Stimulated activated CD8-positive, alpha-beta memory T cell treated with anti-CD3 and anti-CD28 coated beads, Interleukin-7, amount 100 ng/mL, for 4 hours (primary cell): ENCODE data around the gene OR13J1.
"Not testable (repeated sequence)": the region's sequence is repeated elsewhere in the genome, so short reads cannot be mapped to it uniquely, and the experiment has no call there.

Experiments used
- DNase-seq, 2 donors: peaks; one replicate each; pipeline ENCODE4 v3.0.0-alpha.2; 2020; ENCODE audit warnings: low read depth in 2 of 2

The OR13J1 gene

DNA sequence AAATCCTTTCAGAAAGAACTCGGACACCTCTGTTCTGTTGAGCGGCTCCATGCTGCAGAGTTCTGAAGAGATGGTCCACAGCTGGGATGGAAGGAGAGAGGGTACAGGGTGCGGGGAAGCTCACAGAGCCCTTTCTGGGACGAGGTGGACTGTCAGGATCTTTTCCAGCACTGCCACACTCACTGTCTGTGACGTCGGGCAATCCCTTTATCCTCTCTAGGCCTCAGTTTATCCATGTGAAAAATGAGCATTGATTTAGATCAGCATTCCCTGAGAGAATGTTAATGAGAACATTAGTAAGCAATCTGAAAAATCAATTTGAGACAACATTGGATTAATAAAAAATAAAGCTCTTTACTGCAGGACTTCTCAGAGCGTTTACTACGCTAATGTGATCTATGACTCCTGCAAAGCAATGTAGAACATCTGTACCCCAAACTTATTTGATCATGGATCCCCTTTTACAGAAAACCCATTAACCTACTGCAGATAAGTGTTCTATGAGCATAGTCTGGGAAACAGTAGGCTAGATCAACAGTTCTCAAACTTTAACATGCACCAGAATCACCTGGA lies at the start of gene OR13J1:
OR13J1 (minus strand) TSS at position 51 of the 573 bp plus-strand sequence; CDS start at position 51, 0 bp downstream.
- no peak for DNase-seq

DNA sequence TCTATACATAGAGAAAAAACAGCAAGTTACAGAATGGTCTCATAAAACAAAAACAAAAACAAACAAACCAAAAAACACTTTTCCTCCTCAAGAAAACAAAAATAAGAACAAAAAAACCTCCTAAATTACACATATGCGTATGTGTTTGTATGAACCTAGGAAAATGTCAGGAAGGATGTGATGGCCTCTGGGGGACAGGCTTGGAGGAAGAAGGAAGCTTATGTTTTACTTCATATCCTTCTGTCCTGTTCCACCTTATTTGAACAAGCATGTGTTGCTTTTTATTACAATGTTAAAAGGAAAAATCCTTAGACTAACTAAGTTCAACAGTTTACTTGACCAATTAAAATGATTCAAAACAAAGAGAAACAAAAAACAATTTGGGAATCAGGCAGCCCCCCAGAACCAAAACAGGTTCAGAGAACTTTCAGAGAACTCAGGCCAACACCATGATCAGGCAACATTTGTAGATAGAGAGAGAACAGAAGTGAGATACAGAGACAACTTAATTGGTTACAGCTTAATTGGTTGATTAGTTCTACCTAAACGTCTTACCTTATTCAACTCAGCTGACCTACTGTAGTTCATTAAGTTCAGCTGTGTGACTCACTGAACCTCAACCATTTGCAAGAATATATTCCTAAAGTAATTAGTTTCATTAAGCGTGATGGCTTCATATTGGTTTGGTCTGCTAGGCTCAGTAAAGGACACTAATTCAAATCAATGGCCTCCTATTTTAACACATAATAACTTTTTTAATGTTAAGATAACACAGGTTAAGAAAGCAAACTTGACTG lies 49.2 kb upstream of the OR13J1 start:
- no peak for DNase-seq

DNA sequence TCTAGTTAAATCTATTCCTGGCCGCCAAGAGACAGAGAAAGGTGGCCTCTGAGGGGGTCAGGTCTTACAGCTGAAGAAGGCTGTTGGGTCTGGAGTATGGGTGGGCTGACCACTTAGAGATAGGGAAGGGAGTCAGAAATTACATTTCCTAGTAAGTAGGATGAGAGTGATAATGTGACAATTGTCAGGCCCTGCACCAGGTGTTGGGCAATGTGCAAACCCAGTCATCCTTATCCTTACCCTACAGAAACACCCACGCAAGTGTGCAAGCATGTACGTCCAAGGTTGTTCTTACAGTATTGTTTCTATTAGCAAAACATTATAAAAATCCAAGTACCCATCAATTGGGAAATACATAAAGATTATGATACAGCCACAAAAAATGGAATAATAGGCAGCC lies 48.6 kb upstream of the OR13J1 start:
- no peak for DNase-seq

DNA sequence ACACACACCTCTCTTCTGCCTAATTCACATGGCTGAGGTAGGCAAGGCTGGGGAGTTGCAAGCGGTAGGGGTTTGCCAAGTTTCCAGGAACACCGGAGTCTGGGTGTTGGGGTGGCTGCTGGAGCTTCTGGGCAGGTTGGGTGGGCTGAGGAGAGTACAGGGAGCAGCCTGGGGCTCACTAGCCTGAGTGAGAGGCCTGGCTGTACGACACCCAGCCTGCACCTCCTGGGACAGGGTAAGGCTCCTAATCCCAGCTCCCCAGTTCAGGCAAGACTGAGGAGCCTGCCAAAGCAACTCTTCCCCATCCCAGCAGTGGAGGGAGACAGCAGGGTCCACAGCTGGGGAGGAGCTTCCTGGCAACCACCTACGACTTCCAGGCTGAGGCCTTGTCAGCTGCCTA lies 47.1 kb upstream of the OR13J1 start:
- no peak for DNase-seq

DNA sequence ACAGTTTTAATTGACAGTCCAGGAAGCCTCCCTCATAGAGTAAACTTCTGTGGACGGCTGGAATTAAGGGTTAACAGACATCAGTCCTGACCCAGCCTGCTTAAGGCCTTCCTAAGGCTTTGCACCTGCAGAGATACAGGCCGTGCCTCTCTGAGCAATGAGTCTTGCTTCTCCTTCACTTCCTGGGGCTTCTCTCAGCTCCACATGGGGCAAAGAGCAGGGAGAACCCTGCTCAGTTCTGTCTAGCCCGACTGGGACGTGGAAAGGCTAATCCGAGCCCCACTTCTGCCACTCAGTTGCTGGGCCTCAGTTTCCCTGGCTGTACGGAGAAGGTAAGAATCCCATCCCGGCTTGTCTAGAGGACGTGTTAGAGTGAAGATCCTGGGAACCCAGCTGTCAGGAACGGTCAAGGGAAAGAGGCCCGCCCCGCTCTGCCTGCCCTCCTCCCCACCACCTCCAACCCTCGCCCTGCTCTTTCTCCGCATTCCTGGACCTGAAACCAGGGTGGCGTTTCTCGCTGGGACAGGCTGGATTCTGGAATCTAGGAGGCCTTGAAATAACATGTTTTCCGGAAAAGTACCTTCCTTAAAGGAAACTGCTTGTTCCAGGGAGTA lies 45.6 kb upstream of the OR13J1 start:
- DNase-seq = no peak

- no peak for DNase-seq
Observed at GRCh38 chr9:35914301-35914807, 44.2 kb upstream of the OR13J1 start.

DNA sequence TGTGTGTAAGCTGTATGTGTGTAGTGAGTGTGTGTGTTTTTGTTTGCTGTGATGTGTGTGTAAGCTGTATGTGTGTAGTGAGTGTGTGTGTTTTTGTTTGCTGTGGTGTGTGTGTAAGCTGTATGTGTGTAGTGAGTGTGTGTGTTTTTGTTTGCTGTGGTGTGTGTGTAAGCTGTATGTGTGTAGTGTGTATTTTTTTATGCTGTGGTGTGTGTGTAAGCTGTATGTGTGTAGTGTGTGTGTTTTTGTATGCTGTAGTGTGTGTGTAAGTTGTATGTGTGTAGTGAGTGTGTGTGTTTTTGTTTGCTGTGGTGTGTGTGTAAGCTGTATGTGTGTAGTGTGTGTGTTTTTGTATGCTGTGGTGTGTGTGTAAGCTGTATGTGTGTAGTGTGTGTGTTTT lies 43.2 kb upstream of the OR13J1 start:
- DNase-seq = not testable (repeated sequence)

DNA sequence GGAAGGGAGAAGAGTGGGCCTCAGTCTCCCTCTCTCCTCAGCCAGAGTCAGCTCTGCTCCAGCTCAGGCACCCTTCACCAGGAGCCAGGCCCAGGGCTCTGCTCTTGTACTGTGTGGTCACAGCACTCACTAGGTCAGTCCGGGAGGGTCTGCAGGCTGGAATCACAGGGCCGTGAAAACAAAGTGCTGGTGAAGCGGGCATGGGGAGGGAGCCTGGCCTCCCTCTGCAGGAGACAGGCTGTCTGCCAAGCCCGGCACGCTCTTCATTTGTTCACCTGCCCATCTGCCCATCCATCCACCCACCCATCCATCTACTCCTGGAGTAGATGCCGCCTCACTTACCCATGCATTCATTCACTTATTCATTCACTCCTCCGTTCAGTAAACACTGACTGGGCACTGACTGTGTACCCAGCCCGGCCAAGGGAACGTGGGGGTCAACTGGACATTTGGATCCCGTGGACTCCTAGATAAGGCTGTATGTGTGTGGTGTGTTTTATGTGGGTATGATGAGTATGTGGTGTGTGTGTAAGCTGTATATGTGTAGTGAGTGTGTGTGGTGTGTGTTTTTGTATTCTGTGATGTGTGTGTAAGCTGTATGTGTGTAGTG lies 42.7 kb upstream of the OR13J1 start:
- no peak for DNase-seq

- no peak for DNase-seq
Observed at GRCh38 chr9:35911690-35912089, 41.5 kb upstream of the OR13J1 start.

- DNase-seq = no peak
Observed at GRCh38 chr9:35910613-35911359, 40.6 kb upstream of the OR13J1 start.

- no peak for DNase-seq
Observed at GRCh38 chr9:35909687-35910612, 39.7 kb upstream of the OR13J1 start.

DNA sequence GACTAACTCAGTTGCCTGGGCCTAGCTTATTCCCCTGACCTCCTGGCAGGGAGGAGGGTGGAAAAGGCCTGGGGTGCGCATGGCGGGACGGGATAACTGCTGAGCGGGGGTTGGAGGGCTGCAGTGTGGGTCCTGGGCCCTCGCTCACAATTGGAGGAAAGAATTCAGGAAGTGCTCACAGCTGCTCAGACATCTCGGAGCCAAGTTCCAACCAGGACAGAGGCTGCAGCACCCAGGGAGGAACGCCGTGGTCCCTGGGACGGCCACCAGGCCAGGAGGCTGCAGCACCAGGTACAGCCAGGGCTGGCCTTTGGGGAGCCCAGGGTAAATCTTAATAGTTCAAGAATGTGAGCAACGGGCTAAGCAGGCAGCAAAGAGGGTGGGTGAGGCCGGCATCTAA lies 39.1 kb upstream of the OR13J1 start, which contains the start of gene SPAAR:
SPAAR (plus strand) TSS at position 217 of the 400 bp plus-strand sequence. CDS start 974 bp downstream, outside the sequence.
- DNase-seq = no peak

GRCh38 chr9:35908504-35909125 lies 38.4 kb upstream of the OR13J1 start:
- no peak for DNase-seq

- no peak for DNase-seq
Observed at GRCh38 chr9:35907711-35908503, 37.7 kb upstream of the OR13J1 start.

GRCh38 chr9:35906923-35907699 lies 36.9 kb upstream of the OR13J1 start:
- no peak for DNase-seq

GRCh38 chr9:35905912-35906679 lies 35.9 kb upstream of the OR13J1 start, which contains the start of gene HRCT1:
HRCT1 (plus strand) TSS chr9:35906202; CDS start chr9:35906288, 86 bp downstream.
- DNase-seq = no peak

DNA sequence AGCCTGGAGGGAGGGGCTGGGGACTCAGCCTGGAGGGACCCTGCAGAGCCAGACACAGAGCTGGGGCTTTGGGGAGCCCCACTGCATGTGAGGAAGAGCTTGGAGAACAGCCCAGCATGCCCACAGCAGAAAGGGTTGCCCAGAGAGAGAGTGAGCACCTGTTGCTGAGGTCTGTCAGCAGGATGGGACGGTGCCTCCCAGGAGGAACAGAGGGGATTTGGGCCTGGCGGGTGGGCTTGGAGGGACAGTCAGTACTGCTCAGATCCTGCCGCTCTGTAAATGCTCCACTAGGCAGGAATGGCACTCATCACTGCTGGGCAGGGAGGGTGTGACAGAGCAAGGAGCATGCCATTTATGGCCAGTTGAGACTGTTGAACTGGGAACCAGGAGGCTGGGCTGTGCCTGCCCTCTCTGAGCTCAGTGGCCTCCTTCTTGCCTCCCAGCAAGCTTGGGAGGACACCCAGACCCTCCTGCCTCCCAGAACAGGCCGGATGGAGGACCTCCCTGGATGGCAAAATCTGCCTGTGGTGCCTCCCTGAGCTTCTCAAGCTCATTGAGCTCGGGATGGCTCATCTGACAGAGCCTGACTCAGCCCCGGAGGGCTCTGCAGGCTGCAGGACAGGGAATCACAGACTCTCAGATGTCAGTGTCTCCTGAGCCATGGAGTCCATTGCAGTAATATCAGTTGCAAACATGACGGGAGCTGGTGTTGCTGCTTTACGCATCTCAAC lies 35.0 kb upstream of the OR13J1 start:
- no peak for DNase-seq
